ENCODE data around the gene SNX19.
"Not testable (repeated sequence)": the region's sequence is repeated elsewhere in the genome, so short reads cannot be mapped to it uniquely, and the experiment has no call there.

SNX19 gene, protein sequence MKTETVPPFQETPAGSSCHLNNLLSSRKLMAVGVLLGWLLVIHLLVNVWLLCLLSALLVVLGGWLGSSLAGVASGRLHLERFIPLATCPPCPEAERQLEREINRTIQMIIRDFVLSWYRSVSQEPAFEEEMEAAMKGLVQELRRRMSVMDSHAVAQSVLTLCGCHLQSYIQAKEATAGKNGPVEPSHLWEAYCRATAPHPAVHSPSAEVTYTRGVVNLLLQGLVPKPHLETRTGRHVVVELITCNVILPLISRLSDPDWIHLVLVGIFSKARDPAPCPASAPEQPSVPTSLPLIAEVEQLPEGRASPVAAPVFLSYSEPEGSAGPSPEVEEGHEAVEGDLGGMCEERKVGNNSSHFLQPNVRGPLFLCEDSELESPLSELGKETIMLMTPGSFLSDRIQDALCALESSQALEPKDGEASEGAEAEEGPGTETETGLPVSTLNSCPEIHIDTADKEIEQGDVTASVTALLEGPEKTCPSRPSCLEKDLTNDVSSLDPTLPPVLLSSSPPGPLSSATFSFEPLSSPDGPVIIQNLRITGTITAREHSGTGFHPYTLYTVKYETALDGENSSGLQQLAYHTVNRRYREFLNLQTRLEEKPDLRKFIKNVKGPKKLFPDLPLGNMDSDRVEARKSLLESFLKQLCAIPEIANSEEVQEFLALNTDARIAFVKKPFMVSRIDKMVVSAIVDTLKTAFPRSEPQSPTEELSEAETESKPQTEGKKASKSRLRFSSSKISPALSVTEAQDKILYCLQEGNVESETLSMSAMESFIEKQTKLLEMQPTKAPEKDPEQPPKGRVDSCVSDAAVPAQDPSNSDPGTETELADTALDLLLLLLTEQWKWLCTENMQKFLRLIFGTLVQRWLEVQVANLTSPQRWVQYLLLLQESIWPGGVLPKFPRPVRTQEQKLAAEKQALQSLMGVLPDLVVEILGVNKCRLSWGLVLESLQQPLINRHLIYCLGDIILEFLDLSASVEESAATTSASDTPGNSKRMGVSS

DNA sequence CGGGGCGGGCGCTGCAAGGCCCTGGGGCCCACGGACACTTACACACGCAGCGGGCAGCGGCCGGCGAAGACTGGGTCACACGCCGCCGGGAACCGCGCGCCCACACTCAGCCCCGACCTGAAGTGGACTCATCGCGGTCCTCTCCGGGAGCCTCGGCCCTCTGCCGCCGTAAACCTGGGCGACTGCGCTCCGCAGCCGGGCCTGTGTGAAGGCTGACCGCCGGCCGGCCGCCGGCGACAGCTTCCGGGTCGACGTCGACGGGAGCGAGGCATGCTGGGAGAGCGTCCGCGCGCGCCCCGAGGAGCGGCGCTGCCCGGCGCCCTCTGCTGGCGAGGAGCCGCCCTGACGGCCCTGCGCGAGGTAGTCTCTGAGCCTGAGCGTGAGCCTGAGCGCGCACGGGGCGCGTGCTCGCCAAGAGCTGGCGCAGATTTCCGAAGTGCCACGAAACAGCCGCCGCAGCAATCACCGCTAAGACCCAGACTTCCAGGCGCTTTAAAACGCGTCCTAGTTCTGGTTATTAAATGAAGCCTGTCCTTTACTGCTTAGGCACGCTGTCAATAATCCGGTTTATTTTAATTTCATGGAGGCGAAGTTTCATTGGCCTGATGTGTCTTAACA lies at the start of gene SNX19:
Gene SNX19 (minus strand): TSS at position 242 of the 618 bp plus-strand sequence. CDS start 540 bp downstream, outside the sequence.
- no peak for FAIRE-seq

GRCh38 chr11:130964058-130964792 lies 47.9 kb upstream of the SNX19 start:
- no peak for FAIRE-seq

- no peak for FAIRE-seq
These were observed 31.6 kb upstream of the SNX19 start for GRCh38 chr11:130947889-130948288.

DNA sequence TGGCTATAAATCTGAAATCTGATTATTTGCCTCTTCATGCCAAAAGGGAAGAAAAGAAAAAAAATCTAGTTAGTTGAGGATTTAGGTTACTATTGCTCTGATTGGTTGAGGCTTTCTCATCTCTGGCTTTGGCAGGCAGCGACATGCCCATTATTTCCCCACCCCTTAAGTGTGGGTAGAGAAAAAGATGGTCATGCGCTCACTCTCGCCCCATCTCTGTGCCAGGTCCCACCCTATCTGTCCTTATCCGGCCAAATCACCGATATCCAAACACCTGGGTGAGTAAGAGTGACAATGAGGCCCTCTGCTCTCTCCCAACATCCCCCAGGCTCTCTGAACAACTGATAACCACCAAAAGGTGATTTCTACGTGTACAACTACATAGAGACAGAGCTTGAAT lies 31.2 kb upstream of the SNX19 start:
- no peak for FAIRE-seq

- FAIRE-seq = no peak
These were observed 30.8 kb upstream of the SNX19 start for GRCh38 chr11:130947058-130947457.

GRCh38 chr11:130945896-130946295 lies 29.6 kb upstream of the SNX19 start:
- no peak for FAIRE-seq

GRCh38 chr11:130940706-130941105 lies 24.4 kb upstream of the SNX19 start:
- FAIRE-seq = no peak

DNA sequence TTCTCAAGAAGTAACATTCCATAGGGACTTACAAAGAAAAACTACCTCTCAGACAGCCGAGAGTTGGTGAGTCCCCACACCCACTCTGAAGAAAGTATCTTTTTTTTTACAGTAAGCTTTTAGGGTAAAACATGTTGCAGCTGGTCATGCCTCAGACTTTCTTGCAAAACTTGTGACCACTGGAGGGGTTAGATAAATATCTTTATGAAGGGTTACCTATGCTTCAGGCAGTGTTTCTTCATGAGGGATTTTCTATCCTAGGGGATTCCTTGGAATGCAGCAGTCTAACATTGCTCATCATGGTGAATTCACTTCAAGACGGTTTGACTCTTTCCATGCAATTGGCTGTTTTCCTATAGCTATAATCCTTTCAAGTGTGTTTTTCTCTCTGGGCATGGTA lies 20.8 kb upstream of the SNX19 start:
- FAIRE-seq = no peak

- no peak for FAIRE-seq
These were observed 15.9 kb upstream of the SNX19 start for GRCh38 chr11:130932086-130932712.

GRCh38 chr11:130924750-130925149 lies 8.5 kb upstream of the SNX19 start:
- no peak for FAIRE-seq

GRCh38 chr11:130920612-130921011 lies 4.3 kb upstream of the SNX19 start:
- not testable (repeated sequence) for FAIRE-seq

DNA sequence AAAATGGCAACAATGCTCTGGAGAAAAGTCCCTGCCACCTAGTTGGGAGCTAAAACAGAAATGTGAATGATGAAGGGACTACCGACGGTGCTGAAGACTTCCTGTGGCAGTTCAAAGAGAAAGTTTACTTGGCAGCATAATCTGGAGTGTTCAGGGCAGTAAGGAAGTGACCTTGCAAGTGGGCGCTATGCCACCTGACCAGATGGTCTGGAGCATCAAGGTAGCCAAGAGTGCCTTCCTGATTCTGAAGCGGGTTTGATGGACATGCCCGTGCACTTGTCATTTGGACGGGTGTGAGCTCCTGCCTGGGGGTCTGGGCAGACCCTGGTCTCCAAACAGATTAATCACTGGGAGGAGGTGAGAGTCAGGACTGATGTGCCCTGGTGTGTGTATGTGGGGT lies 1.8 kb upstream of the SNX19 start:
- FAIRE-seq = no peak

DNA sequence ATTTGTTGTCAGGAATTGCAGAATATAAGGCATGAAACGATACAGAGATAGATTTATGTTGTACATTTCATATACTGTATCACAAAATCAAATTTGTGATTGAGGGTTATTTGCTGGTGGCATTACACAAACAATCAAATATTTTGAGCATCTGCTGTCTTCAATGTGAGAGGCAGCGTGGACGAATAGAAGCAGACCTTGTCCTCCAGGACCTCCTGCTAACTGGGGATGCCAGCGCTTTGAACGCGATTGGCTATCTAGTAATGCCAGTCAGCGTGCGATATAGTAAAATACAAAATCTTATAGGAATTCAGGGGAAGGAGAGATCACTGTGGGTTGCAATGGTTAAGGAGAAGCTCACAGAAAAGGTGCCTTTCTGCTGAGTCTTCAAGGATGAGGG lies 631 bp upstream of the SNX19 start:
- no peak for FAIRE-seq

- no peak for FAIRE-seq
These were observed 559 bp downstream of the SNX19 start for GRCh38 chr11:130915603-130916237.

GRCh38 chr11:130913268-130913667 lies 3.0 kb downstream of the SNX19 start:
- FAIRE-seq = no peak

DNA sequence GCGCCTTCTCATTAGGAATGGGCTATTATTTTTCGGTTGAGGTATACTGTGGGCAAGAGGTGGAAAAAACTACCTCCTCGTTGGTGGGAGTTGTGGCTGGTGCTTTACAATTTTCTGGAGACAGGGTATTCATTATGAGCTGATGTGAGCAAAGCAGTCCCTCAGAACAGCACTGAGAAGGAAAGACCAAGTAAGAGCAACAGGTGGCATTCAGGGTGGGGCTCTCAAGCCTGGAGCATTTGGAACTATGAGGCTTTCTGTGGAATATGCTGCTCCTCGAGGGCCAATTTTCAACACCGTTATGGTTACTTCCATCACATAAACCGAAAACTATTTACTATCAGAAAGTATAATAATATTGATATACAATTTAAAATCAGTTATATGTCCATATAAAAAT lies 3.7 kb downstream of the SNX19 start:
- FAIRE-seq = no peak

GRCh38 chr11:130911306-130911705 lies 5.0 kb downstream of the SNX19 start:
- no peak for FAIRE-seq

- no peak for FAIRE-seq
These were observed 6.6 kb downstream of the SNX19 start for GRCh38 chr11:130909650-130910049.

GRCh38 chr11:130908770-130909625 lies 7.3 kb downstream of the SNX19 start:
- no peak for FAIRE-seq

- no peak for FAIRE-seq
These were observed 8.2 kb downstream of the SNX19 start for GRCh38 chr11:130908061-130908460.

DNA sequence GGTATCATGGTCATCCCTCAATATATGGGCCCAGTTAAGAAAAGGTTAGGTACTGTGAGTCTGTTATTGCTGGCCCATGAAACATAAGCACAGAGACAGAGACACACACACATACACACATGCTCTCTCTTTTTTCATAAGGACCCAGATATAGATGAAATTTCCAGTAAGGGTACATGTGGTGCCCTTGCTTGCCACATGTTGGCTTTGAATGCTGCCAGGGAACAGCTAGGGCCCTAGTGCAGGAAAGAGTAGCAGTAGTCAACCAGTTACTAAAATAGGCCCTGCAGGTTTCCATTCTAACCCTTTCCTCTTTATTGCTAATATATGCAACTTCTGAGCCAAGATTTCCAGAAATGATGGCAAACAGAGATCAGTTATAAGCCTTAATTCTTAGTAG lies 9.1 kb downstream of the SNX19 start:
- FAIRE-seq = no peak

Data from TTC549 (cell line).